ENCODE results near the gene KIAA1191.

KIAA1191 gene

DNA sequence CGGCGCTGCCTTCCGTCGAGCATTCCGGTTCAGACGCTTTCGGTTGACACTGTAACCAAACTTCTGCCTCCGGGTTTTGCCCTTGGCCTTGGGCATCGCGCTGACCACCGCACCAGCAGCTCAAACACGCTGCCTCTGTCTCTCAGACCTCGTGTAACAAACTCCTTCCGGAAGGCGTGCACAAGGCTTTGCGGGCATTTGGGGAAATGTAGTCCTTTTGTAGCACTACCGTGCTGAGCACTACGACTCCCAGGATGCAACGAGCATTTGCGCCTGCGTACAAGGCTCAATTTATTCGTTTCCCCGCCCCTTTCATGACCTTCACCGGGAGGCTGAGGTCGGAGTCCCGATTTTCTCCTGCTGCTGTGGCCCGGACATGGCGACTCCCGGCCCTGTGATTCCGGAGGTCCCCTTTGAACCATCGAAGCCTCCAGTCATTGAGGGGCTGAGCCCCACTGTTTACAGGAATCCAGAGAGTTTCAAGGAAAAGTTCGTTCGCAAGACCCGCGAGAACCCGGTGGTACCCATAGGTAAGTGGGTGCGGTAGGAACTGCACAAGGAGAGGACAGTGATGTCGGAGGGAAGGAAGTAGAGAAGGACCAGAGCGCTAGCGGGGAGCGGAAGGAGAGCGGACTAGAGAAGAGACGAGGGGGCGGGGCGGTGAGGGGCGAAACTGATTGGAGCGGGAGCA is 27.0 kb upstream of the KIAA1191 start, which contains the start of the genes HIGD2A and NOP16:
Gene HIGD2A (plus strand): TSS at position 308 of the 691 bp plus-strand sequence. CDS start 69 bp downstream, at position 377.
Gene NOP16 (minus strand): TSS at position 155 of the 691 bp plus-strand sequence. CDS start 59 bp downstream, at position 96.
- Histone ChIP-seq H3K9me3 (ENCODE audit: control insufficient read depth, insufficient read depth, low read length) (no peaks in the 10 kb centered on the region), H3K36me3 (ENCODE audit: control insufficient read depth, insufficient read depth, low read length) (peaks cover 16% of the 10 kb centered on the region), H3K27me3 (ENCODE audit: control insufficient read depth, insufficient read depth, low read length) (no peaks in the 10 kb centered on the region), H3K27ac (ENCODE audit: low read length) (no peak within 1 kb of the TSS), H3K4me1 (ENCODE audit: control insufficient read depth, insufficient read depth, low read length) (no peaks in the 10 kb centered on the region), H3K4me3 (ENCODE audit: low read length) (peak within 1 kb of the TSS; percentile 78)
- peak; percentile 98 for DNase-seq (ENCODE audit: low read depth, low spot score)
- no CpG with 5 or more reads among the region's 47 CpGs for whole genome bisulfite sequencing (ENCODE audit: insufficient coverage, insufficient read length)

DNA sequence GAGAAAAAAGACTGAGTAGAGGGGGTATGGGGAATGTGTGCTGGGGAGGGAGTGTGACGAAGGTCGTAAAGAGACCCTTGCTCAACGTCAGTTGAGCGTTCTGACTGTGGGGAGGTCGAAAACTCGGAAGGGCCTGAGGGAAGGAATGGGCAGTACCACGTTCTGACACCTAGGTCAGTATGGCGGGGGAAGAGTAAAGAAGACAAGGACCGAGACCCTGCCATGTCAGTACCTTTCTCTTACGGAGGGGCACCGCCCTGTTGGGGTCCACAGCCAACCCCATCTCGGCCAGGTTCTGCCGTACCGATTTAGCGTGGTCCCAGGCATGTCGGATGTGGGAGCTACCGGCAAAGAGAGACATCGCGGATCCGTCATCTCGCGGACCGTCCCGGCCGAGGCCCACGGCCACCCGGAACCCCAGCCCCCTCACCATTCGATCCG is 26.5 kb upstream of the KIAA1191 start:
- DNase-seq (ENCODE audit: low read depth, low spot score): no peak
- no peaks in the 10 kb centered on the region for H3K9me3 ChIP-seq (ENCODE audit: control insufficient read depth, insufficient read depth, low read length)
- H3K36me3 ChIP-seq (ENCODE audit: control insufficient read depth, insufficient read depth, low read length): peaks cover 22% of the 10 kb centered on the region
- peak overlapping the region; percentile 62 for H3K4me3 ChIP-seq (ENCODE audit: low read length)
- H3K4me1 ChIP-seq (ENCODE audit: control insufficient read depth, insufficient read depth, low read length): no peaks in the 10 kb centered on the region
- no CpG with 5 or more reads among the region's 29 CpGs for WGBS (ENCODE audit: insufficient coverage, insufficient read length)
- no peaks in the 10 kb centered on the region for H3K27me3 ChIP-seq (ENCODE audit: control insufficient read depth, insufficient read depth, low read length)
- no peak overlapping the region for H3K27ac ChIP-seq (ENCODE audit: low read length)

DNA sequence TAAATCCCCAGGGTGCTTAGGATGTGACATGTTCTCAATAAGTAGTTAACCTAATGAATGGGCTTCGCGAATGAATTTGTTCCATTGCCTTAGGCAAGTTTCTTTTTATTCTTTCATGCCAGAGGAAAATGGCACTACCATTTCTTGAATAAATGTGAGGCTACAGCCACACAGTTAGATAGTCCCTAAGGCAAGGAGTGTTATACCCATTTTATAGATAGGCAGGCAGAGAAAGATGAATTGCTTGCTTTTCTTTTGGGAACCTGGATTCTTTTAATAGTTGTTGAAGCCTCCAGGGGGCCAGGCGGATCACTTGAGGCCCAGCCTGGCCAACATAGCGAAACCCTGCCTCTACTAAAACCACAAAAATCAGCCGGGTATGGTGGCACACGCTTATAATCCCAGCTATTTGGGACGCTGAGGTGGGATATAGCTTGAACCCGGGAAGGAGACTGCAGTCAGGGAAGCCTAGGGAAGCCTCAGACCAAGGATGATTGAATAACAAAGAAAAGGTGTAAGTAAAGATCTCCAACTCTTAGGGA is 25.9 kb upstream of the KIAA1191 start:
- Histone ChIP-seq H3K36me3 (ENCODE audit: control insufficient read depth, insufficient read depth, low read length) (peaks cover 26% of the 10 kb centered on the region), H3K4me1 (ENCODE audit: control insufficient read depth, insufficient read depth, low read length) (no peaks in the 10 kb centered on the region), H3K9me3 (ENCODE audit: control insufficient read depth, insufficient read depth, low read length) (no peaks in the 10 kb centered on the region), H3K4me3 (ENCODE audit: low read length) (peak overlapping the region; percentile 62; the same call in 1 of the 2 replicates), H3K27ac (ENCODE audit: low read length) (no peak overlapping the region), H3K27me3 (ENCODE audit: control insufficient read depth, insufficient read depth, low read length) (no peaks in the 10 kb centered on the region)
- DNase-seq (ENCODE audit: low read depth, low spot score): no peak
- WGBS (ENCODE audit: insufficient coverage, insufficient read length): no CpG with 5 or more reads among the region's 8 CpGs

DNA sequence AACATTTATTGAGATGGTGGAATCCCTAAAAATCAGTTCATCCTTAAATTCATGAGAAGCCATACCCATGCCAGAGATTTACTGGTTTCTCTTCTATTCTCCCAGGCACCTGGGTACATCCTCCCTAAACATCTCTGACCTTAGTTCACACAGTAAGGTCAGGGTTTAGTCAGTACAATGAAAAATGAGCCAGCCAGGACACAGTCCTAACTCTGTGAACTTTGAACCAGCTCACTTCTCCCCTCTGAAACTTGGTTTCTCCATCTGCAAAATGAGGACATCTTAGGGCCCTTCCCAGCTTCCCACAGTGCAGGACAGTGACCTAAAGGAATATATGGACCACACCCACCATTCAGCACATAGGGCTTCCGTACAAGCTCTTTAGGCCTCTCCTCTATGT is 24.9 kb upstream of the KIAA1191 start:
- no peaks in the 10 kb centered on the region for H3K4me1 ChIP-seq (ENCODE audit: control insufficient read depth, insufficient read depth, low read length)
- no peak overlapping the region for H3K4me3 ChIP-seq (ENCODE audit: low read length)
- no CpG with 5 or more reads among the region's 1 CpG for WGBS (ENCODE audit: insufficient coverage, insufficient read length)
- H3K27ac ChIP-seq (ENCODE audit: low read length): no peak overlapping the region
- peaks cover 26% of the 10 kb centered on the region for H3K36me3 ChIP-seq (ENCODE audit: control insufficient read depth, insufficient read depth, low read length)
- H3K9me3 ChIP-seq (ENCODE audit: control insufficient read depth, insufficient read depth, low read length): no peaks in the 10 kb centered on the region
- no peak for DNase-seq (ENCODE audit: low read depth, low spot score)
- no peaks in the 10 kb centered on the region for H3K27me3 ChIP-seq (ENCODE audit: control insufficient read depth, insufficient read depth, low read length)

DNA sequence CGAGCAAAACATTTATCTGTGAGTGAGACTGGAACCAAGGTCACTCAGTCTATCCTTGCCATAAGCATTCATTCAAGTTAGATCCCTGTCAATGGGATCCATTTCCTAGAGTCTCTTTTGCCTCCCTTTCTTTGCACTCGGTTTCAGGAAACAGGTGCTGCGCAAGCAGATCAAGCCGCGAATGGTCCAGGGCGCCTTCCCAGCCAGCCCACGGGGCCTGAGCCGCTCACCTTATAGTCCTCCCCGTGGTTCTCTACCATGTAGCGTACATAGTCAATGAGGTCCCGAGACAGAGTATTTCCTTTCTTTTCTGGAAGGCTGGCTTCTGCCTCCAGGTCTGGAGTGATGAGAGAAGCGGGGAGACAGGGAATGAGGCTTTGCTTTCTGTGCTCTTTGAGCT is 23.4 kb upstream of the KIAA1191 start:
- Histone ChIP-seq H3K9me3 (ENCODE audit: control insufficient read depth, insufficient read depth, low read length) (no peaks in the 10 kb centered on the region), H3K27ac (ENCODE audit: low read length) (no peak overlapping the region), H3K4me1 (ENCODE audit: control insufficient read depth, insufficient read depth, low read length) (no peaks in the 10 kb centered on the region), H3K27me3 (ENCODE audit: control insufficient read depth, insufficient read depth, low read length) (no peaks in the 10 kb centered on the region), H3K36me3 (ENCODE audit: control insufficient read depth, insufficient read depth, low read length) (peaks cover 26% of the 10 kb centered on the region), H3K4me3 (ENCODE audit: low read length) (no peak overlapping the region)
- no peak for DNase-seq (ENCODE audit: low read depth, low spot score)
- no CpG with 5 or more reads among the region's 12 CpGs for WGBS (ENCODE audit: insufficient coverage, insufficient read length)

DNA sequence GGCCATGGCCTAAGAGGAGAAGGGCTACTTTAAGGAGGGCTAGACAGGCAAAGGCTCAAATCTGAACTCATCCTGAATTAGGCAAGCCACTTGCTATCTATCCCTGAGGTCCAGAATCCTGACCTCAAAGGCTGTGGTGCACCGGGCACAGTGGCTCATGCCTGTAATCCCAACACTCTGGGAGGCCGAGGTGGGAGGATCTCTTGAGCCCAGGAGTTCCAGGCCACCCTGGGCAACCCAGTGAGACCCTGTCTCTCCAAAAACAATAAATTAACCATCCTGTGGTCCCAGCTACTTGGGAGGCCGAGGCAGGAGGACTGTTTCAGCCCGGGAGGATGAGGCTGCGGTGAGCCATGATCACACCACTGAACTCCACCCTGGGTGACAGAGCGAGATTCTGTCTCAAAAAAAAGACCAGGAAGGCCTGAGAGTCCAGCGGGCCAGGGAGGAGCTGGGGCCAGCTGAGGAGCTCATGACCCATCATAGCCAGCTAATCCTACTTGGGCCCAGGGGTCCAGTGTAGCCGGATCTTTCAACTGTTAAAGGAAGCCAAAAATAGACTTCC is 22.9 kb upstream of the KIAA1191 start:
- no CpG with 5 or more reads among the region's 8 CpGs for WGBS (ENCODE audit: insufficient coverage, insufficient read length)
- no peak overlapping the region for H3K27ac ChIP-seq (ENCODE audit: low read length)
- H3K9me3 ChIP-seq (ENCODE audit: control insufficient read depth, insufficient read depth, low read length): no peaks in the 10 kb centered on the region
- DNase-seq (ENCODE audit: low read depth, low spot score): no peak
- H3K27me3 ChIP-seq (ENCODE audit: control insufficient read depth, insufficient read depth, low read length): no peaks in the 10 kb centered on the region
- peaks cover 26% of the 10 kb centered on the region for H3K36me3 ChIP-seq (ENCODE audit: control insufficient read depth, insufficient read depth, low read length)
- no peaks in the 10 kb centered on the region for H3K4me1 ChIP-seq (ENCODE audit: control insufficient read depth, insufficient read depth, low read length)
- no peak overlapping the region for H3K4me3 ChIP-seq (ENCODE audit: low read length)

DNA sequence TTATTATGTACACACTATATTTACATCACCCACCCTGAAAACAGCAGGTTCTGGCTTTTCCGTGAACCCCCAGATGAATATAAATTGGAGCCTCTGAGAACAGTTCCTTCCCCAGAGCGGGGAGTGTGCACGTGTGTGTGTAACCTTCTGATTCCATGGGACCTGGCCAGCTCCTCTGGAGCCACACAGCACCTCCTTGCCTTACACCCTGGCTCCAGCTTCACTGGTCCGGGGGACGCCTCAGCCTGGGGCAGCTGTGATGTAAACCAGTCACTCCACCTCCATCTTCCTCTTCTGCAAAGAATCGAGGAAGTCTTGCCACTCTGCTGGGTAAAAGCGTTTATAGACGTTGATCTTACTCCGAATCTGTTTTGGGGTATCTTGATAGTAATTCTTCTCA is 22.4 kb upstream of the KIAA1191 start:
- no CpG with 5 or more reads among the region's 9 CpGs for WGBS (ENCODE audit: insufficient coverage, insufficient read length)
- peaks cover 26% of the 10 kb centered on the region for H3K36me3 ChIP-seq (ENCODE audit: control insufficient read depth, insufficient read depth, low read length)
- H3K9me3 ChIP-seq (ENCODE audit: control insufficient read depth, insufficient read depth, low read length): no peaks in the 10 kb centered on the region
- H3K27ac ChIP-seq (ENCODE audit: low read length): no peak overlapping the region
- DNase-seq (ENCODE audit: low read depth, low spot score): no peak
- H3K4me3 ChIP-seq (ENCODE audit: low read length): no peak overlapping the region
- H3K4me1 ChIP-seq (ENCODE audit: control insufficient read depth, insufficient read depth, low read length): no peaks in the 10 kb centered on the region
- H3K27me3 ChIP-seq (ENCODE audit: control insufficient read depth, insufficient read depth, low read length): no peaks in the 10 kb centered on the region

DNA sequence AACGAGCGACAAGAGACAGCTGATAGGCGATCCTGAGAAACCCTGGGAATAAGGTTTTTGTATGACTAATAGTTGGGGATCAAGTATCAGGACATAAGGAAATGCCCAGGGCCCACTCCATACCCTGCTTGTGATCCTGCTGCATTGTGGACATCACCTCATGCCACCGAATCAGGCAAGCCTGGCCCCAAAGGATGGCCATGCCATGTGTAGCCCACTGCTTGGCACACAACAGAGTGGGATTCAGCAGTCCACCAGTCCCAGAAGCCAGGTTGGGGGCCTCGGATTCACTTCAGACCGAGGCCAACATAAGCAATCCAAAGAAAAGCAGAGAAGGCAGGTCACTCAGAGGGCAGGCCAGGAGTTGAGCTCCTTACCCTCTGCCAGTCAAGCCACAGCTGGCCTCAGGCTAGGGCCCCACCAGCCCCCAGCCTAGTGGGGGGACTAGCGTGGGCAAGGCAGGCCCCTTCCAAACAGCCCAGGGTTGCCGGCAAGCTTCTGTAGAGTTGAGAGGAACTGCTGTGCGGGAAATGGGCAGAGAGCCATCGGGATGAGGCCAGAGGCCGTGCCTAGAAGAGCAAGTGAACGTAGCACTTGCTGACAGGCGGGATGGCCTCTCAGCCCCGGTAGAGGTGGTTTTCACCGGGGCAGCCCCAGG is 21.8 kb upstream of the KIAA1191 start:
- no peak overlapping the region for H3K4me3 ChIP-seq (ENCODE audit: low read length)
- no peaks in the 10 kb centered on the region for H3K27me3 ChIP-seq (ENCODE audit: control insufficient read depth, insufficient read depth, low read length)
- H3K27ac ChIP-seq (ENCODE audit: low read length): no peak overlapping the region
- DNase-seq (ENCODE audit: low read depth, low spot score): no peak
- no CpG with 5 or more reads among the region's 15 CpGs for WGBS (ENCODE audit: insufficient coverage, insufficient read length)
- H3K36me3 ChIP-seq (ENCODE audit: control insufficient read depth, insufficient read depth, low read length): peaks cover 26% of the 10 kb centered on the region
- no peaks in the 10 kb centered on the region for H3K4me1 ChIP-seq (ENCODE audit: control insufficient read depth, insufficient read depth, low read length)
- no peaks in the 10 kb centered on the region for H3K9me3 ChIP-seq (ENCODE audit: control insufficient read depth, insufficient read depth, low read length)

DNA sequence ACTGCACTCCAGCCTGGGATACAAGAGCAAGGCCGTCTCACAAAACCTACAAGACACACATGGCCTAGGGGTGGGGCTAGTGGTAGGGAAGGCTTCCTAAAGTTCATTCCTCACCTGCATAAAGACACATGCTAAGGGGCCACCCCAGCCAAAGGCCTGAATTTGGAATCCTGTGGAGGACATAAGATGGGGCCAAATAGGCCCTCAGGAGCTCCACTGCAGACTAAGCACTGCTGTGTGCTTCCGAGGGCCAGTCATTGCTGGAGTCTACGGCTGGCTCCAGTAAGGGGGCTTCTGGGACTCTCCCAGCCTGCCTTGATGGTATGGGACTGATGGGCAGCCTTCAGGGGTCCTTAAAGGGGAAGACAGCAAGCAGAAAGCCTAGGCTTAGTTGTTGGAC is 21.2 kb upstream of the KIAA1191 start:
- H3K27me3 ChIP-seq (ENCODE audit: control insufficient read depth, insufficient read depth, low read length): no peaks in the 10 kb centered on the region
- H3K36me3 ChIP-seq (ENCODE audit: control insufficient read depth, insufficient read depth, low read length): peaks cover 26% of the 10 kb centered on the region
- WGBS (ENCODE audit: insufficient coverage, insufficient read length): no CpG with 5 or more reads among the region's 3 CpGs
- H3K4me3 ChIP-seq (ENCODE audit: low read length): no peak overlapping the region
- H3K9me3 ChIP-seq (ENCODE audit: control insufficient read depth, insufficient read depth, low read length): no peaks in the 10 kb centered on the region
- no peak for DNase-seq (ENCODE audit: low read depth, low spot score)
- no peaks in the 10 kb centered on the region for H3K4me1 ChIP-seq (ENCODE audit: control insufficient read depth, insufficient read depth, low read length)
- H3K27ac ChIP-seq (ENCODE audit: low read length): no peak overlapping the region

DNA sequence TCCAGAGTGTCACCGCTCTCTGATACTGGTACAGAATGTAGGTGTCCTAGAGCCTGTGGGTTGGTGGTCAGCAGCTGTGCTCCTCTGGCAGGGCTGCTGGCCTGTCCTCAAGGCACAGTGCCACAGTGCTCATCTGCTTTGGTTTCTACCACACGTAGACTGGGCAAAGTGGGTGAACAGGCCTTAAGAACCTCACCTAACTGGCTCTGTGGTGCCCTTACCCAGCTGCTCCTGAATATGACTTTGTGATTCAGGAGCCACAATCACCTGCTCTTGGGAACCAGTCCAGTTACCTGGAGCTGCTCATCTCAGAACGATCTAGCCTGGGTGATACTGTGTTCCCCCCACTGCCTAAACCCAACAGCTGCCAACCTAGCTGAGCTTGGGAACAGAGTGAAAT is 20.4 kb upstream of the KIAA1191 start:
- Histone ChIP-seq H3K27me3 (ENCODE audit: control insufficient read depth, insufficient read depth, low read length) (no peaks in the 10 kb centered on the region), H3K4me3 (ENCODE audit: low read length) (no peak overlapping the region), H3K27ac (ENCODE audit: low read length) (no peak overlapping the region), H3K4me1 (ENCODE audit: control insufficient read depth, insufficient read depth, low read length) (no peaks in the 10 kb centered on the region), H3K9me3 (ENCODE audit: control insufficient read depth, insufficient read depth, low read length) (no peaks in the 10 kb centered on the region), H3K36me3 (ENCODE audit: control insufficient read depth, insufficient read depth, low read length) (peaks cover 26% of the 10 kb centered on the region)
- no peak for DNase-seq (ENCODE audit: low read depth, low spot score)
- WGBS (ENCODE audit: insufficient coverage, insufficient read length): no CpG with 5 or more reads among the region's 3 CpGs
